Heart left ventricle (tissue), 16 donors: ENCODE data around the gene RFTN2. TPM values are rescaled to one million over a fixed set of nuclear protein-coding genes. Genes with fewer than 3 reads are reported as not detected.

Experiments used
- ATAC-seq, 4 donors: fragments of 200-7000 bp; cut with Tn5 transposase; one replicate each; pipeline ENCODE4 v1.9.1; 2020 to 2022; ENCODE audit warnings: moderate library complexity in 4 of 4, mild to moderate bottlenecking in 3 of 4, moderate number of reproducible peaks in 1 of 4
- DNase-seq, 5 donors: peaks; one replicate each; pipeline ENCODE4 v3.0.0-alpha.2; 2020
- H3K27ac ChIP-seq, 12 donors: fragments of 200-600 bp; sonication (generic) in 4 of 12; one replicate each; pipeline versions ENCODE4 v1.5.0 to v1.8.0; 2016 to 2022; ENCODE audit warnings: mild to moderate bottlenecking in 2 of 12
- H3K27me3 ChIP-seq, 9 donors: fragments of 200-600 bp; sonication (generic) in 2 of 9; one replicate each; pipeline versions ENCODE4 v1.5.1 to v1.8.0; 2016 to 2022; ENCODE audit warnings: mild to moderate bottlenecking in 3 of 9
- H3K36me3 ChIP-seq, 9 donors: fragments of 200-600 bp; sonication (generic) in 2 of 9; one replicate each; pipeline versions ENCODE4 v1.5.0 to v1.8.0; 2018 to 2022; ENCODE audit warnings: mild to moderate bottlenecking in 2 of 9
- H3K4me1 ChIP-seq, 12 donors: fragments of 200-600 bp; sonication (generic) in 4 of 12; one replicate each; pipeline versions ENCODE4 v1.5.0 to v1.8.0; 2016 to 2022; ENCODE audit warnings: mild to moderate bottlenecking in 3 of 12
- H3K4me3 ChIP-seq, 12 donors: fragments of 200-600 bp; sonication (generic) in 4 of 12; one replicate each; pipeline versions ENCODE4 v1.5.0 to v1.8.0; 2017 to 2022; ENCODE audit warnings: mild to moderate bottlenecking in 9 of 12, moderate library complexity in 4 of 12
- H3K9me3 ChIP-seq, 12 donors: fragments of 200-600 bp; sonication (generic) in 4 of 12; one replicate each; pipeline versions ENCODE4 v1.5.0 to v1.8.0; 2016 to 2022; ENCODE audit warnings: mild to moderate bottlenecking in 1 of 12
- POLR2A ChIP-seq, 2 donors: fragments of 450-650 bp; IDR thresholded peaks; one replicate each; pipeline ENCODE4 v1.6.1; 2017; ENCODE audit warnings: antibody characterized with exemption in 2 of 2, mild to moderate bottlenecking in 2 of 2, moderate library complexity in 2 of 2
- WGBS, 4 donors: extraction: QIAGEN DNeasy Blood & Tissue Kit in 2 of 4; methylation state at CpG; one replicate each; pipeline versions ENCODE4 v1.1.5 to v1.1.7; 2013 to 2018; 5-methylcytosine and 5-hydroxymethylcytosine counted together
- intact Hi-C, 10 donors: fragments of 100-400 bp; cut with DNase I; formaldehyde crosslinking; loops; one replicate each; pipeline versions ENCODE4 v1.11.1 to v1.14.2; 2022
- polyA plus RNA-seq, 2 donors: library from polyadenylated mRNA; stranded (reverse); fragments of 200-250 nt; gene quantifications; one replicate each; pipeline ENCODE4 v1.2.3, GENCODE V29; 2013
- total RNA-seq, 9 donors: library from RNA; depleted of rRNA in 2 of 9; stranded (reverse); fragments of >200 nt in 2 of 9; fragmentation: NEBNext Ultra II Directional in 3 of 9; extraction: Animal tissue kit (Norgen Biotek cat#: 25700) in 3 of 9; gene quantifications; one replicate each; pipeline versions ENCODE4 v1.1.0 to v1.2.4, GENCODE V29; 2016 to 2023
- TF ChIP-seq, protein P1 (sequence below), 12 donors: fragments of 200-600 bp; sonication (generic) in 4 of 12; IDR thresholded peaks; one replicate each; pipeline versions ENCODE4 v1.5.0 to v1.8.0; 2018 to 2022; ENCODE audit warnings: antibody characterized with exemption in 12 of 12, mild to moderate bottlenecking in 5 of 12
- donor health status: ischemic (EF 13 %, LVEDD 7.1; RV severe dilation, severe dysfunction).
- donor health status: healthy with polysubstance abuse.
- donor health status: DM: no; HTN: yes; CAD: no.
- donor health status: DM: no; HTN: no; CAD: no.
- donor health status: ischemic (EF 25% LVEDD 6.9; RV normal size, moderate dysfunction).
- donor health status: ischemic (EF 25% LVEDD 5.7; RV mildly dilated, moderate dysfunction).
- donor health status: healthy.
- donor health status: DM: yes; HTN: yes; CAD: no.
- donor health status: ischemic (EF 35%, LVEDD 5.7; RV mildly dilated, moderate dysfunction).
- donor health status: nonischemic (EF 11% LVEDD 7.7; RV severe dilation, severe dysfunction).
- donor health status: DM: yes; HTN: yes; CAD: no.
- donor health status: PGD.
- donor health status: ischemic (EF 29% LVEDD 5.4; RV normal size, mild dysfunction).
- donor health status: nonischemic (EF 23%, LVEDD 6.1; RV moderate dilation, normal function).

Gene RFTN2
- total and polyA plus RNA-seq, 11 donors = 1.1 to 10.1 (median 5.0) TPM

GRCh38 chr2:197669077-197669476 lies 6.3 kb downstream of the RFTN2 start:
- TF ChIP-seq, protein P1, sequence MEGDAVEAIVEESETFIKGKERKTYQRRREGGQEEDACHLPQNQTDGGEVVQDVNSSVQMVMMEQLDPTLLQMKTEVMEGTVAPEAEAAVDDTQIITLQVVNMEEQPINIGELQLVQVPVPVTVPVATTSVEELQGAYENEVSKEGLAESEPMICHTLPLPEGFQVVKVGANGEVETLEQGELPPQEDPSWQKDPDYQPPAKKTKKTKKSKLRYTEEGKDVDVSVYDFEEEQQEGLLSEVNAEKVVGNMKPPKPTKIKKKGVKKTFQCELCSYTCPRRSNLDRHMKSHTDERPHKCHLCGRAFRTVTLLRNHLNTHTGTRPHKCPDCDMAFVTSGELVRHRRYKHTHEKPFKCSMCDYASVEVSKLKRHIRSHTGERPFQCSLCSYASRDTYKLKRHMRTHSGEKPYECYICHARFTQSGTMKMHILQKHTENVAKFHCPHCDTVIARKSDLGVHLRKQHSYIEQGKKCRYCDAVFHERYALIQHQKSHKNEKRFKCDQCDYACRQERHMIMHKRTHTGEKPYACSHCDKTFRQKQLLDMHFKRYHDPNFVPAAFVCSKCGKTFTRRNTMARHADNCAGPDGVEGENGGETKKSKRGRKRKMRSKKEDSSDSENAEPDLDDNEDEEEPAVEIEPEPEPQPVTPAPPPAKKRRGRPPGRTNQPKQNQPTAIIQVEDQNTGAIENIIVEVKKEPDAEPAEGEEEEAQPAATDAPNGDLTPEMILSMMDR (IDR thresholded peaks at IDR 0.05) = no peak
- TF ChIP-seq POLR2A (IDR thresholded peaks at IDR 0.05) = no peak
- ATAC-seq = no peak
- Histone ChIP-seq H3K27ac (no peak overlapping the region), H3K27me3 (no peaks in the 10 kb centered on the region), H3K36me3 (no peaks in the 10 kb centered on the region), H3K4me3 (no peak overlapping the region), H3K4me1 (peaks cover 0 to 10% (median 0%) of the 10 kb centered on the region in 12 donors), H3K9me3 (peaks cover 0 to 48% (median 17%) of the 10 kb centered on the region in 12 donors)
- intact Hi-C loops = no loop called here
- DNase-seq = no peak

GRCh38 chr2:197668296-197668695 lies 7.1 kb downstream of the RFTN2 start:
- H3K9me3 ChIP-seq = peaks cover 0 to 55% (median 17%) of the 10 kb centered on the region in 12 donors
- H3K27ac ChIP-seq = no peak overlapping the region
- DNase-seq (no peak), ATAC-seq (no peak)
- H3K4me1 ChIP-seq = peaks cover 0 to 10% (median 0%) of the 10 kb centered on the region in 12 donors
- 83 to 98% (median 96%) methylated on average over 2 to 3 of the region's 3 CpGs for WGBS, 4 donors
- TF ChIP-seq POLR2A (IDR thresholded peaks at IDR 0.05) = no peak
- TF ChIP-seq, protein P1 (IDR thresholded peaks at IDR 0.05) = no peak
- no peak overlapping the region for H3K4me3 ChIP-seq
- H3K36me3 ChIP-seq = no peaks in the 10 kb centered on the region
- intact Hi-C loops = no loop called here
- H3K27me3 ChIP-seq = no peaks in the 10 kb centered on the region

DNA sequence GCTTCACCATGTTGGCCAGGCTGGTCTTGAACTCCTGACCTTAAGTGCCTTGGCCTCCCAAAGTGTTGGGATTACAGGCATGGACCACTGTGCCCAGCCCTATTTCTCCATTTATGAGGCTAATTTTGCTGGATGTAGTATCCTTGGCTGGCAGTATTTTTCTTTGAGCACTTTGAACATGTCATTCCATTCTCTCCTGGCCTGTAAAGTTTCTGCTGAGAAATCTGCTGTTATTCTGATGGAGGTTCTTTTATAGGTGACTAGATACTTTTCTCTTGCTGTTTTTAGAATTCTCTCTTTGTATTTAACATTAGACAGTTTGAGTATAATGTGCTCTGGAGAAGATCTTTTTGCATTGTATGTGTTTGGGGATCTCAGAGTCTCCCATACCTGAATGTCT lies 9.1 kb downstream of the RFTN2 start:
- H3K27me3 ChIP-seq = no peaks in the 10 kb centered on the region
- no peak overlapping the region for H3K27ac ChIP-seq
- H3K9me3 ChIP-seq = peaks cover 0 to 76% (median 17%) of the 10 kb centered on the region in 12 donors
- no peak for DNase-seq
- H3K36me3 ChIP-seq = no peaks in the 10 kb centered on the region
- no peak overlapping the region for H3K4me3 ChIP-seq
- no peaks in the 10 kb centered on the region for H3K4me1 ChIP-seq
- intact Hi-C loops = no loop called here
- ATAC-seq = no peak
- TF ChIP-seq, protein P1 (IDR thresholded peaks at IDR 0.05) = no peak
- TF ChIP-seq POLR2A (IDR thresholded peaks at IDR 0.05) = no peak

DNA sequence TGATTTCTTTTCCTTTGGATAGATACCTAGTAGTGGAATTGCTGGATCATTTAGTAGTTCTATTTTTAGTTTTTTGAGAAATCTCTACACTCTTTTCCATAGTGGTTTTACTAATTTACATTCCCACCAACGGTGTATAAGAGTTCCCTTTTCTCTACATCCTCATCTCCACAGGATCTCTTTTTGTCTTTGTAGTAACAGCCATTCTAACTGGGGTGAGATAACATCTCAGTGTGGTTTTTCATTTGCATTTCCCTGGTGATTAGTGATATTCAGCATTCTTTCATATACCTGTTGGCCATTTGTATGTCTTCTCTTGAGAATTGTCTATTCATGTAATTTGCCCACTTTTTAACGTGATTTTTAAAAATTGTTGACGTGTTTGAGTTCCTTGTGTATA lies 13.8 kb downstream of the RFTN2 start:
- H3K9me3 ChIP-seq = peaks cover 0 to 58% (median 7%) of the 10 kb centered on the region in 12 donors
- TF ChIP-seq, protein P1 (IDR thresholded peaks at IDR 0.05) = no peak
- TF ChIP-seq POLR2A (IDR thresholded peaks at IDR 0.05) = no peak
- no peak overlapping the region for H3K4me3 ChIP-seq

More for the DNA sequence above, 13.8 kb downstream of the RFTN2 start:
- no peak overlapping the region for H3K27ac ChIP-seq
- DNase-seq (no peak), ATAC-seq (no peak)
- no peaks in the 10 kb centered on the region for H3K4me1 ChIP-seq
- no peaks in the 10 kb centered on the region for H3K36me3 ChIP-seq
- intact Hi-C loops = no loop called here
- WGBS, 4 donors = 71 to 80% (median 76%) methylated on average over 3 of the region's 3 CpGs
- H3K27me3 ChIP-seq = no peaks in the 10 kb centered on the region
